ENCODE results near the gene HGFAC. TPM values are rescaled to one million over a fixed set of nuclear protein-coding genes. Genes with fewer than 3 reads are reported as not detected.

HGFAC gene
- total RNA-seq, 1 experiment from 2014 or later: 0.37 TPM

- no peaks in the 10 kb centered on the region for H3K4me1 ChIP-seq (ENCODE audit: insufficient read depth, low read length)
- H2BK5ac ChIP-seq (ENCODE audit: insufficient read length, low read length): no peak overlapping the region
Observed at GRCh38 chr4:3449574-3450534, 8.1 kb downstream of the HGFAC start.

More at GRCh38 chr4:3449574-3450534, 8.1 kb downstream of the HGFAC start:
- H3K9me3 ChIP-seq (ENCODE audit: control insufficient read depth, low read depth, low read length): no peaks in the 10 kb centered on the region
- no peak overlapping the region for H4K5ac ChIP-seq (ENCODE audit: insufficient read length, low read depth, low read length)
- H3K27ac Mint-ChIP-seq: no peak overlapping the region
- H4K8ac ChIP-seq (replicated peaks; ENCODE audit: insufficient read length, low read depth, low read length): no peak overlapping the region
- no peak overlapping the region for H2AFZ ChIP-seq (ENCODE audit: low read length)
- no peak overlapping the region for H3K4me3 Mint-ChIP-seq
- H3K14ac ChIP-seq (ENCODE audit: insufficient read depth, low read length): no peak overlapping the region
- no peaks in the 10 kb centered on the region for H3K27me3 ChIP-seq (ENCODE audit: insufficient read depth, low read length)
- no peak overlapping the region for H3K56ac ChIP-seq (ENCODE audit: insufficient read length, low read depth, low read length)
- peak overlapping the region; percentile 25 for H3K18ac ChIP-seq (ENCODE audit: insufficient read length, low read depth, low read length)
- no peaks in the 10 kb centered on the region for H3K23me2 ChIP-seq (ENCODE audit: insufficient read length, low read depth, low read length, poor library complexity, severe bottlenecking)
- no CpG with 5 or more reads among the region's 35 CpGs for WGBS (ENCODE audit: extremely low coverage, insufficient read length, low lambda C conversion rate)
- no peak overlapping the region for H3K4me2 ChIP-seq (ENCODE audit: insufficient read depth, insufficient read length, low read length)
- H2BK12ac ChIP-seq (ENCODE audit: insufficient read length, low read depth, low read length): no peak overlapping the region
- no peak overlapping the region for H4K91ac ChIP-seq (ENCODE audit: insufficient read length, low read depth, low read length)
- no peak overlapping the region for H3T11ph ChIP-seq (ENCODE audit: low read length)
- H2BK120ac ChIP-seq (ENCODE audit: low read depth, low read length, poor library complexity, severe bottlenecking): no peak overlapping the region
- no peak overlapping the region for H2AK5ac ChIP-seq (ENCODE audit: insufficient read length, low read length)
- no peak overlapping the region for H3K9ac ChIP-seq (ENCODE audit: extremely low read depth, insufficient read length, low read length)
- H3K27ac ChIP-seq (ENCODE audit: insufficient read length, low read depth, low read length): no peak overlapping the region
- no peaks in the 10 kb centered on the region for H4K20me1 ChIP-seq (ENCODE audit: control insufficient read depth, insufficient read depth, insufficient read length)
- H3K4ac ChIP-seq (ENCODE audit: low read depth, low read length): no peak overlapping the region
- no peak overlapping the region for H2BK20ac ChIP-seq (ENCODE audit: low read depth, low read length, poor library complexity, severe bottlenecking)
- no peaks in the 10 kb centered on the region; a peak in 2 of 7 replicates for H3K36me3 Mint-ChIP-seq (ENCODE audit: insufficient read depth in 1 of 3, low read depth in 3 of 3)
- H3K4me1 Mint-ChIP-seq: no peaks in the 10 kb centered on the region
- H3K27me3 Mint-ChIP-seq (ENCODE audit: low read depth): peaks cover 33% of the 10 kb centered on the region
- no peaks in the 10 kb centered on the region for H3K79me1 ChIP-seq (ENCODE audit: insufficient read depth, low read depth, low read length, poor library complexity, severe bottlenecking)
- DNase-seq: no peak
- no peak overlapping the region for H2BK15ac ChIP-seq (ENCODE audit: low read depth, low read length)
- no peak for TF ChIP-seq CTCF (conservative IDR thresholded peaks at IDR 0.05)
- H3K79me2 ChIP-seq (ENCODE audit: insufficient read depth, low read length): no peaks in the 10 kb centered on the region
- H3K9me3 Mint-ChIP-seq: peaks cover 4 to 8% of the 10 kb centered on the region in 2 experiments
- no peak overlapping the region for H3K23ac ChIP-seq (ENCODE audit: insufficient read length, low read depth, low read length)

All from H9 (cell line).